GM18517 (cell line): ENCODE data around the gene MPIG6B.

Experiments used
- ATAC-seq: cut with Tn5 transposase; IDR thresholded peaks from one replicate; pipeline ENCODE4 v1.9.1; 2021; ENCODE audit warnings: mild to moderate bottlenecking, moderate library complexity; ENCODE audit not compliant: unreplicated experiment

Gene MPIG6B

GRCh38 chr6:31723245-31723979 lies at the start of gene MPIG6B:
Gene MPIG6B (plus strand): TSS chr6:31723373. CDS start chr6:31723384, 11 bp downstream.
- no peak for ATAC-seq

GRCh38 chr6:31676322-31676903 lies 46.8 kb upstream of the MPIG6B start:
- ATAC-seq: no peak

- no peak for ATAC-seq
Measured at GRCh38 chr6:31676904-31677303, 46.3 kb upstream of the MPIG6B start.

GRCh38 chr6:31677955-31678354 lies 45.2 kb upstream of the MPIG6B start:
- no peak for ATAC-seq

GRCh38 chr6:31680226-31681134 lies 42.7 kb upstream of the MPIG6B start, which contains the start of gene LY6G5C:
Gene LY6G5C (minus strand): TSS chr6:31681067. CDS start chr6:31680373, 694 bp downstream.
- ATAC-seq: no peak

GRCh38 chr6:31681135-31681671 lies 42.0 kb upstream of the MPIG6B start:
- no peak for ATAC-seq

- ATAC-seq: no peak
Measured at GRCh38 chr6:31683591-31683990, 39.6 kb upstream of the MPIG6B start.

GRCh38 chr6:31686483-31686882 lies 36.7 kb upstream of the MPIG6B start:
- ATAC-seq: no peak

GRCh38 chr6:31687321-31687720 lies 35.9 kb upstream of the MPIG6B start:
- no peak for ATAC-seq

GRCh38 chr6:31687860-31688693 lies 35.1 kb upstream of the MPIG6B start:
- ATAC-seq: no peak

- ATAC-seq: no peak
Measured at GRCh38 chr6:31689249-31690110, 33.7 kb upstream of the MPIG6B start.

GRCh38 chr6:31690231-31691077 lies 32.7 kb upstream of the MPIG6B start:
- ATAC-seq: no peak

GRCh38 chr6:31691078-31691463 lies 32.1 kb upstream of the MPIG6B start:
- ATAC-seq: no peak

GRCh38 chr6:31691564-31692108 lies 31.5 kb upstream of the MPIG6B start:
- no peak for ATAC-seq

- ATAC-seq: no peak
Measured at GRCh38 chr6:31692353-31692752, 30.8 kb upstream of the MPIG6B start.

- no peak for ATAC-seq
Measured at GRCh38 chr6:31692886-31693285, 30.3 kb upstream of the MPIG6B start.

GRCh38 chr6:31693535-31693934 lies 29.6 kb upstream of the MPIG6B start:
- no peak for ATAC-seq

GRCh38 chr6:31697555-31697954 lies 25.6 kb upstream of the MPIG6B start:
- no peak for ATAC-seq
